ENCODE measurements around the gene SNX8.

- TF ChIP-seq CTCF (IDR thresholded peaks at IDR 0.05) (no peak), POLR2A (IDR thresholded peaks at IDR 0.05) (no peak)
Observed at GRCh38 chr7:2202901-2203765, 111.1 kb downstream of the SNX8 start.

All from lower leg skin (tissue), 3 donors.